GM10266 (cell line): ENCODE results near the gene HOOK1.
"Not testable (repeated sequence)": the region's sequence is repeated elsewhere in the genome, so short reads cannot be mapped to it uniquely, and the experiment has no call there.

ENCODE experiments used
- DNase-seq: peaks from one replicate; pipeline ENCODE4 v3.0.0; 2012; ENCODE audit errors: extremely low spot score
- CTCF ChIP-seq: IDR thresholded peaks from 2 replicates; pipeline ENCODE4 v1.5.1; 2012; ENCODE audit warnings: mild to moderate bottlenecking, low read depth; ENCODE audit not compliant: control insufficient read depth, insufficient read depth; ENCODE audit errors: missing control alignments

Gene HOOK1

GRCh38 chr1:59852117-59852516 is 37.4 kb downstream of the HOOK1 start:
- no peak for TF ChIP-seq CTCF
- DNase-seq = no peak

- not testable (repeated sequence) for DNase-seq
Observed at GRCh38 chr1:59855297-59855696, 40.5 kb downstream of the HOOK1 start.

- TF ChIP-seq CTCF = no peak
- DNase-seq = no peak
Observed at GRCh38 chr1:59856725-59857338, 42.1 kb downstream of the HOOK1 start.

- no peak for TF ChIP-seq CTCF
- no peak for DNase-seq
Observed at GRCh38 chr1:59857679-59858354, 43.1 kb downstream of the HOOK1 start.

GRCh38 chr1:59866462-59866861 is 51.7 kb downstream of the HOOK1 start:
- TF ChIP-seq CTCF = no peak
- DNase-seq = no peak

DNA sequence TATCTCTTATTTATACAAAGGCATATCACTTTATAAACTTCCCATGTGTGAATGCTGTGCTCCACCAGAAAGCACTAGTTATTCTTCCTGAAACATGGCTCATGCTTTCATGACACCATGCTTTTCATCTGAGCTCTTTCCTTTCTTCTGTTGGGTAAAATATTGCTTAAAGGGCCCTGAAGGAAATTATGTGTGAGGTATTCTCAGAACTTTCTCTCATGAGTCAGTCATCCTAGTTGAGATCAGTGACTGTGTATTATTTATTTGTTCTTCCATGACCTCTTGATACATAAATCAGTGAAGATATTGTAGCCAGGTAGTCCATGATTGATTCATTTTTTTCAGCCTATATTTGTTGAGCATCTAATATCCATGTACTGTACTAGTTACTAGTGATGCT is 57.0 kb downstream of the HOOK1 start:
- TF ChIP-seq CTCF = no peak
- DNase-seq = no peak

DNA sequence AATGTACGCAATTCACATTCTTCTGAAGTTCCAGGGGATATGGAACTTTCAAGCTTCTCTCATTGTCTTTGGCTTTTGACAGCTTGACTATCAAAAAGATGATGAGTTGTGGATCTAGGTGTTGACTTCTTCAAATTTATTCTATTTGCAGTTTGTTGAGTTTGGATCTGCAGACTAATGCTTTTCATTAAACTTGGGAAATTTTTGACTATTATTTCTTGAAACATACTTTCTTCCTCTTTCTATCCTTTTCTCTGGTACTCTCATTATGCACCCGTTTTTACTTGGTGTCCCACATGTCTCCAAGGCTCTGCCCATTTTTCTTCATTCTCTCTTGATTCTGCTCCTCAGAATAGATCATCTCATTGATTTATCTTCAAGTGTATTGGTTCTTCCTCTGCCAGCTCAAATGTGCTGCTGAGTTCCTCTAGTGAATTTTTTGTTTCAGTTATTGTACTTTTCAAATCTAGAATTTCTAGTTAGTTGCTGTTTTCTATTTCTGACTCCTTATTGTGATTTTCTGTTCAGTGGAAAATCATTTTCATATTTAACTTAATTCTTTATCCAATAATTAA is 62.4 kb downstream of the HOOK1 start:
- TF ChIP-seq CTCF = no peak

More for the DNA sequence above, 62.4 kb downstream of the HOOK1 start:
- no peak for DNase-seq
